ENCODE data around the gene DPP10. TPM values are rescaled to one million over a fixed set of nuclear protein-coding genes. Genes with fewer than 3 reads are reported as not detected.
A peak's percentile ranks its signal among the peaks of the same experiment; 100 is the strongest.

The DPP10 gene
- total RNA-seq (2016; rRNA removed; fragmentation: Illumina TruSeq; extraction: Trizol) (0.84 and 1.7 TPM in 2 replicates), polyA plus RNA-seq (2011; rRNA removed) (0.37 and 0.95 TPM in 2 replicates), polyA minus RNA-seq (2011; rRNA and poly(A)+ RNA removed; ENCODE audit: low replicate concordance) (1.2 TPM in 1 of 2 replicates, not detected in the other), Bru-seq, nascent RNA (percentile 29 among the genes with signal in this experiment), BruChase-seq, experiment 1, labeled RNA remaining after a 6-hour chase (percentile 26 among the genes with signal in this experiment), BruChase-seq, experiment 2, labeled RNA remaining after a 2-hour chase (percentile 33 among the genes with signal in this experiment)
- total RNA-seq (2016; cell fraction: cytosol; rRNA removed; fragmentation: Illumina TruSeq; extraction: Trizol; ENCODE audit: low read depth): 0.44 and 0.51 TPM in 2 replicates
- 1.1 and 2.0 TPM in 2 replicates for total RNA-seq (2016; cell fraction: insoluble cytoplasmic fraction; rRNA removed; fragmentation: Illumina TruSeq; extraction: Trizol)
- 1.3 and 1.5 TPM in 2 replicates for total RNA-seq (2016; cell fraction: membrane; rRNA removed; fragmentation: Illumina TruSeq; extraction: Trizol)
- 3.9 and 4.7 TPM in 2 replicates for total RNA-seq (2016; cell fraction: nucleus; rRNA removed; fragmentation: Illumina TruSeq; extraction: Trizol)
- 0.47 and 0.55 TPM in 2 replicates for polyA plus RNA-seq (2011; cell fraction: cytosol; rRNA removed)
- 0.61 and 0.87 TPM in 2 replicates for polyA plus RNA-seq (2011; cell fraction: nucleus; rRNA removed)
- 0.89 and 1.2 TPM in 2 replicates for polyA plus RNA-seq (2012)
- polyA plus RNA-seq (2016; cell fraction: cytosol; fragmentation: Illumina TruSeq; extraction: Trizol; ENCODE audit: low read depth): 0.37 and 0.42 TPM in 2 replicates
- polyA plus RNA-seq (2016; cell fraction: insoluble cytoplasmic fraction; fragmentation: Illumina TruSeq; extraction: Trizol; ENCODE audit: low read depth): 1.0 and 1.3 TPM in 2 replicates
- 0.83 and 1.0 TPM in 2 replicates for polyA plus RNA-seq (2016; cell fraction: membrane; fragmentation: Illumina TruSeq; extraction: Trizol; ENCODE audit: low read depth)
- 1.9 and 2.1 TPM in 2 replicates for polyA plus RNA-seq (2016; cell fraction: nucleus; fragmentation: Illumina TruSeq; extraction: Trizol; ENCODE audit: insufficient read depth, low read depth)
- 0.49 and 0.97 TPM in 2 replicates for polyA minus RNA-seq (2011; cell fraction: cytosol; rRNA and poly(A)+ RNA removed)
- polyA minus RNA-seq (2011; cell fraction: nucleus; rRNA and poly(A)+ RNA removed): 9.3 and 10.4 TPM in 2 replicates
- long read RNA-seq, experiment 1: 0 reads
- long read RNA-seq, experiment 2, partial matches to known transcripts: 1 of 3 reads
- long read RNA-seq, experiment 2, other reads (novel, unspliced or antisense): 2 of 3 reads

GRCh38 chr2:114442510-114442909 is at the start of gene DPP10:
TSS of gene DPP10 (plus strand) at chr2:114442641.
- DNase-seq (ENCODE audit: low spot score): peak; percentile 13
- Histone ChIP-seq H3K27me3 (ENCODE audit: control insufficient read depth in 1 of 2, insufficient read depth in 2 of 2, low read length in 2 of 2) (no peaks in the 10 kb centered on the region; a peak in 2 of 5 replicates), H3K27ac (ENCODE audit: extremely low read length, insufficient read depth, low read length) (no peak within 1 kb of the TSS), H3K36me3 (replicated peaks in 1 of 2; ENCODE audit: control insufficient read depth in 1 of 2, insufficient read depth in 2 of 2, low read length in 2 of 2) (no peaks in the 10 kb centered on the region), H3K4me2 (ENCODE audit: low read depth, low read length) (no peak within 1 kb of the TSS), H4K20me1 (ENCODE audit: insufficient read depth, low read length) (no peaks in the 10 kb centered on the region), H2AFZ (ENCODE audit: low read length) (no peak within 1 kb of the TSS), H3K79me2 (ENCODE audit: insufficient read depth, low read length) (no peaks in the 10 kb centered on the region), H3K9me3 (ENCODE audit: low read length) (no peaks in the 10 kb centered on the region), H3K9ac (ENCODE audit: insufficient read depth, low read depth, low read length) (no peak within 1 kb of the TSS), H3K4me1 (ENCODE audit: insufficient read depth, low read length) (no peaks in the 10 kb centered on the region), H3K4me3 (replicated peaks in 1 of 3; ENCODE audit: insufficient read depth in 1 of 3, low read depth in 2 of 3, low read length in 3 of 3) (no peak within 1 kb of the TSS)
- ChIA-PET POLR2A (no interaction called here), CTCF (ENCODE audit: low intra/inter-chr PET ratio, low total read pairs) (no interaction called here)
- FAIRE-seq: no peak
- peak; percentile 61 for ATAC-seq
- in situ Hi-C loops (cut with HindIII; ENCODE audit: extremely low pct_ligation_motif_present, low pct_unique_long_range_greater_than_20kb) (no loop called here), intact Hi-C loops (cut with micrococcal nuclease; ENCODE audit: unreplicated experiment) (loop anchor here (5.0 kb wide), 1 partner anchor 375 kb away; no protein-coding TSS in a partner anchor)
- WGBS (ENCODE audit: low lambda C conversion rate): 11% methylated on average over 5 of the region's 5 CpGs
- BruUV-seq (replicated peaks): no TSS peak
- TF ChIP-seq CCAR2 (optimal IDR thresholded peaks at IDR 0.05; ENCODE audit: low read depth, low read length): no peak
- TF ChIP-seq SALL1 (CRISPR knock-in tag; IDR thresholded peaks at IDR 0.05): peak; percentile 67
- 0 out of 2 replicates have a peak, but pooled peaks have one; percentile 37 for TF ChIP-seq DNMT3B (CRISPR knock-in tag; conservative IDR thresholded peaks at IDR 0.05)
- TF ChIP-seq ZNF75D (CRISPR knock-in tag; IDR thresholded peaks at IDR 0.05; ENCODE audit: borderline replicate concordance): no peak
- TF ChIP-seq SMAD9 (CRISPR knock-in tag; IDR thresholded peaks at IDR 0.05): 0 out of 2 replicates have a peak, but pooled peaks have one; percentile 45
- TF ChIP-seq UBTF (CRISPR knock-in tag; IDR thresholded peaks at IDR 0.05): no peak
- no peak for TF ChIP-seq ZNF562 (CRISPR knock-in tag; IDR thresholded peaks at IDR 0.05; ENCODE audit: borderline replicate concordance)
- no peak for TF ChIP-seq CERS6 (CRISPR knock-in tag; IDR thresholded peaks at IDR 0.05)
- no peak for TF ChIP-seq ZNF225 (CRISPR knock-in tag; IDR thresholded peaks at IDR 0.05)
- no peak for TF ChIP-seq SRF (IDR thresholded peaks at IDR 0.05; ENCODE audit: low read depth, low read length)
- no peak for TF ChIP-seq XBP1 (CRISPR knock-in tag; IDR thresholded peaks at IDR 0.05)
- TF ChIP-seq ZNF180 (CRISPR knock-in tag; IDR thresholded peaks at IDR 0.05; ENCODE audit: borderline replicate concordance, low read depth): no peak
- TF ChIP-seq NFYC (CRISPR knock-in tag; IDR thresholded peaks at IDR 0.05): no peak
- TF ChIP-seq ZNF557 (CRISPR knock-in tag; IDR thresholded peaks at IDR 0.05): peak; percentile 45; the same call in 1 of the 2 replicates
- TF ChIP-seq ZNF430 (CRISPR knock-in tag; IDR thresholded peaks at IDR 0.05): 0 out of 2 replicates have a peak, but pooled peaks have one; percentile 19
- TF ChIP-seq ZNF788 (CRISPR knock-in tag; IDR thresholded peaks at IDR 0.05; ENCODE audit: borderline replicate concordance): no peak
- TF ChIP-seq ZNF513 (CRISPR knock-in tag; conservative IDR thresholded peaks at IDR 0.05): no peak

Measured in HepG2 (cell line).